HEK293 (cell line): ENCODE results near the gene BTG2.

Source experiments
- TCF7L2 ChIP-seq: IDR thresholded peaks from 2 replicates; pipeline ENCODE4 v1.6.1; 2011; ENCODE audit warnings: low read depth, mild to moderate bottlenecking, inconsistent platforms, low read length, moderate library complexity, borderline replicate concordance
- ZFHX2 ChIP-seq: fragments of 450-650 bp; formaldehyde crosslinking; conservative IDR thresholded peaks from 2 replicates; pipeline ENCODE4 v1.5.1; 2016; ENCODE audit warnings: missing biosample characterization, missing genetic modification characterization
- ZNF175 ChIP-seq: fragments of 450-650 bp; formaldehyde crosslinking; IDR thresholded peaks from 2 replicates; pipeline ENCODE4 v1.5.1; 2016; ENCODE audit warnings: missing biosample characterization, missing genetic modification characterization
- ZNF416 ChIP-seq: fragments of 450-650 bp; formaldehyde crosslinking; IDR thresholded peaks from 2 replicates; pipeline ENCODE4 v1.5.1; 2016; ENCODE audit warnings: missing biosample characterization, missing genetic modification characterization
- ZNF423 ChIP-seq: fragments of 450-650 bp; formaldehyde crosslinking; IDR thresholded peaks from 2 replicates; pipeline ENCODE4 v1.5.1; 2016; ENCODE audit warnings: missing biosample characterization, missing genetic modification characterization
- TF ChIP-seq, protein P1 (sequence below): fragments of 450-650 bp; formaldehyde crosslinking; IDR thresholded peaks from 2 replicates; pipeline ENCODE4 v1.5.1; 2016; ENCODE audit warnings: missing biosample characterization, missing genetic modification characterization
- TF ChIP-seq, protein P2 (sequence below): fragments of 450-650 bp; formaldehyde crosslinking; IDR thresholded peaks from 2 replicates; pipeline ENCODE4 v1.5.1; 2016; ENCODE audit warnings: missing biosample characterization, missing genetic modification characterization
- TF ChIP-seq, protein P3 (sequence below): fragments of 450-650 bp; IDR thresholded peaks from 2 replicates; pipeline ENCODE4 v1.5.1; 2018; ENCODE audit warnings: missing biosample characterization, mild to moderate bottlenecking, missing genetic modification characterization

DNA sequence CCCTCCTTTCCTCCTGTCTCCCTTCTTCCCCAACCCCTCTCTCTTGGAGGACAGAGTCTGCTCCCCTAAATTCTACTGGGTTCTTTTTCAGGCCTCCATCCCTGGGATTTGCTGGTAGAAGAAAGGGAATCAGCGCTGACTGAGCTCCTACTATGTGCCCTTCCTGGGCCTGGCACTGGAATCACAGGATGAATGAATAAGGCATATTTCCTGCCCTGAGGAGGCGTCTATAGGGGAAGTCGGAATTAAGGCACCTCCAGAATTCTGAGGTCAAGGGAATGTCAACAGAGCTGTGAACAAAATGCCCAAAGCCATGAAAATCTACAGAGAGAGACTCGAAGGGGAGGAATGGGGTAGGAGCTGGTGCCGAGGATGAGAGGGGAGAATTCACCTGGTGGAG lies 17.4 kb upstream of the BTG2 start:
- TF ChIP-seq ZFHX2 = no peak
- TF ChIP-seq, protein P1, sequence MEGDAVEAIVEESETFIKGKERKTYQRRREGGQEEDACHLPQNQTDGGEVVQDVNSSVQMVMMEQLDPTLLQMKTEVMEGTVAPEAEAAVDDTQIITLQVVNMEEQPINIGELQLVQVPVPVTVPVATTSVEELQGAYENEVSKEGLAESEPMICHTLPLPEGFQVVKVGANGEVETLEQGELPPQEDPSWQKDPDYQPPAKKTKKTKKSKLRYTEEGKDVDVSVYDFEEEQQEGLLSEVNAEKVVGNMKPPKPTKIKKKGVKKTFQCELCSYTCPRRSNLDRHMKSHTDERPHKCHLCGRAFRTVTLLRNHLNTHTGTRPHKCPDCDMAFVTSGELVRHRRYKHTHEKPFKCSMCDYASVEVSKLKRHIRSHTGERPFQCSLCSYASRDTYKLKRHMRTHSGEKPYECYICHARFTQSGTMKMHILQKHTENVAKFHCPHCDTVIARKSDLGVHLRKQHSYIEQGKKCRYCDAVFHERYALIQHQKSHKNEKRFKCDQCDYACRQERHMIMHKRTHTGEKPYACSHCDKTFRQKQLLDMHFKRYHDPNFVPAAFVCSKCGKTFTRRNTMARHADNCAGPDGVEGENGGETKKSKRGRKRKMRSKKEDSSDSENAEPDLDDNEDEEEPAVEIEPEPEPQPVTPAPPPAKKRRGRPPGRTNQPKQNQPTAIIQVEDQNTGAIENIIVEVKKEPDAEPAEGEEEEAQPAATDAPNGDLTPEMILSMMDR (tag by site-specific recombination) = no peak
- TF ChIP-seq TCF7L2 = no peak
- TF ChIP-seq ZNF175 (tag by site-specific recombination) = no peak
- TF ChIP-seq, protein P2, sequence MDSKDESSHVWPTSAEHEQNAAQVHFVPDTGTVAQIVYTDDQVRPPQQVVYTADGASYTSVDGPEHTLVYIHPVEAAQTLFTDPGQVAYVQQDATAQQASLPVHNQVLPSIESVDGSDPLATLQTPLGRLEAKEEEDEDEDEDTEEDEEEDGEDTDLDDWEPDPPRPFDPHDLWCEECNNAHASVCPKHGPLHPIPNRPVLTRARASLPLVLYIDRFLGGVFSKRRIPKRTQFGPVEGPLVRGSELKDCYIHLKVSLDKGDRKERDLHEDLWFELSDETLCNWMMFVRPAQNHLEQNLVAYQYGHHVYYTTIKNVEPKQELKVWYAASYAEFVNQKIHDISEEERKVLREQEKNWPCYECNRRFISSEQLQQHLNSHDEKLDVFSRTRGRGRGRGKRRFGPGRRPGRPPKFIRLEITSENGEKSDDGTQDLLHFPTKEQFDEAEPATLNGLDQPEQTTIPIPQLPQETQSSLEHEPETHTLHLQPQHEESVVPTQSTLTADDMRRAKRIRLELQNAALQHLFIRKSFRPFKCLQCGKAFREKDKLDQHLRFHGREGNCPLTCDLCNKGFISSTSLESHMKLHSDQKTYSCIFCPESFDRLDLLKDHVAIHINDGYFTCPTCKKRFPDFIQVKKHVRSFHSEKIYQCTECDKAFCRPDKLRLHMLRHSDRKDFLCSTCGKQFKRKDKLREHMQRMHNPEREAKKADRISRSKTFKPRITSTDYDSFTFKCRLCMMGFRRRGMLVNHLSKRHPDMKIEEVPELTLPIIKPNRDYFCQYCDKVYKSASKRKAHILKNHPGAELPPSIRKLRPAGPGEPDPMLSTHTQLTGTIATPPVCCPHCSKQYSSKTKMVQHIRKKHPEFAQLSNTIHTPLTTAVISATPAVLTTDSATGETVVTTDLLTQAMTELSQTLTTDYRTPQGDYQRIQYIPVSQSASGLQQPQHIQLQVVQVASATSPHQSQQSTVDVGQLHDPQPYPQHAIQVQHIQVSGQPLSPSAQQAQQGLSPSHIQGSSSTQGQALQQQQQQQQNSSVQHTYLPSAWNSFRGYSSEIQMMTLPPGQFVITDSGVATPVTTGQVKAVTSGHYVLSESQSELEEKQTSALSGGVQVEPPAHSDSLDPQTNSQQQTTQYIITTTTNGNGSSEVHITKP = no peak
- no peak for TF ChIP-seq ZNF423
- TF ChIP-seq ZNF416 (tag by site-specific recombination) = no peak
- TF ChIP-seq, protein P3, sequence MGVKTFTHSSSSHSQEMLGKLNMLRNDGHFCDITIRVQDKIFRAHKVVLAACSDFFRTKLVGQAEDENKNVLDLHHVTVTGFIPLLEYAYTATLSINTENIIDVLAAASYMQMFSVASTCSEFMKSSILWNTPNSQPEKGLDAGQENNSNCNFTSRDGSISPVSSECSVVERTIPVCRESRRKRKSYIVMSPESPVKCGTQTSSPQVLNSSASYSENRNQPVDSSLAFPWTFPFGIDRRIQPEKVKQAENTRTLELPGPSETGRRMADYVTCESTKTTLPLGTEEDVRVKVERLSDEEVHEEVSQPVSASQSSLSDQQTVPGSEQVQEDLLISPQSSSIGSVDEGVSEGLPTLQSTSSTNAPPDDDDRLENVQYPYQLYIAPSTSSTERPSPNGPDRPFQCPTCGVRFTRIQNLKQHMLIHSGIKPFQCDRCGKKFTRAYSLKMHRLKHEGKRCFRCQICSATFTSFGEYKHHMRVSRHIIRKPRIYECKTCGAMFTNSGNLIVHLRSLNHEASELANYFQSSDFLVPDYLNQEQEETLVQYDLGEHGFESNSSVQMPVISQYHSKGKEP (tag by site-specific recombination) = no peak
